Subcutaneous adipose tissue (tissue), 4 donors: ENCODE results near the gene CDKN1C. TPM values are rescaled to one million over a fixed set of nuclear protein-coding genes. Genes with fewer than 3 reads are reported as not detected.

Source experiments
- CTCF ChIP-seq: fragments of 450-650 bp; IDR thresholded peaks from one replicate; pipeline ENCODE4 v1.5.1; 2016; ENCODE audit warnings: low read depth, mild to moderate bottlenecking, control low read depth, antibody characterized with exemption, moderate library complexity
- total RNA-seq, 4 donors: library from RNA; depleted of rRNA; stranded (reverse); fragments of >200 nt; gene quantifications; one replicate each; pipeline ENCODE4 v1.1.0, GENCODE V29; 2016

CDKN1C gene
- total RNA-seq, 4 donors from 2014 or later = 73.3 to 347 (median 166) TPM

DNA sequence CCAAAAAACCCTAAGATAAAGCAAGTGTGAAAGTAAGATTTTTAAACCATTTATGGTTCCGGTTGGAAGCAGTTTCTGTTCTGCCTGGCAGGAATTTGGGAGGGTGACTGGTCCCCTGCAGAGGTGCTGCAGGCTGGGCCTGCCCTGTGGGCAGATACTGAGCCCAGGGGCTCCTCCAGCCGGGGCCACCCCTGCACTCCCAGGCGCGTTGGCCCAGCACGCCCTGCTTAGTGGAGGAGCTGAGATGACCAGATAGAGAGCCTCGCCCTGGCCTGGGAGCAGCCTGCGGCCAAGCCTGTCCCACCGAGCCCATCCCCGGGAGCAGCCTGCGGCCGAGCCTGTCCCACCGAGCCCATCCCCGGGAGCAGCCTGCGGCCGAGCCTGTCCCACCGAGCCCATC is 35.7 kb upstream of the CDKN1C start:
- TF ChIP-seq CTCF = no peak

GRCh38 chr11:2920343-2920742 is 34.8 kb upstream of the CDKN1C start:
- TF ChIP-seq CTCF = no peak

- no peak for TF ChIP-seq CTCF
Observed at GRCh38 chr11:2919837-2920236, 34.3 kb upstream of the CDKN1C start.

GRCh38 chr11:2919188-2919587 is 33.6 kb upstream of the CDKN1C start:
- TF ChIP-seq CTCF = no peak

DNA sequence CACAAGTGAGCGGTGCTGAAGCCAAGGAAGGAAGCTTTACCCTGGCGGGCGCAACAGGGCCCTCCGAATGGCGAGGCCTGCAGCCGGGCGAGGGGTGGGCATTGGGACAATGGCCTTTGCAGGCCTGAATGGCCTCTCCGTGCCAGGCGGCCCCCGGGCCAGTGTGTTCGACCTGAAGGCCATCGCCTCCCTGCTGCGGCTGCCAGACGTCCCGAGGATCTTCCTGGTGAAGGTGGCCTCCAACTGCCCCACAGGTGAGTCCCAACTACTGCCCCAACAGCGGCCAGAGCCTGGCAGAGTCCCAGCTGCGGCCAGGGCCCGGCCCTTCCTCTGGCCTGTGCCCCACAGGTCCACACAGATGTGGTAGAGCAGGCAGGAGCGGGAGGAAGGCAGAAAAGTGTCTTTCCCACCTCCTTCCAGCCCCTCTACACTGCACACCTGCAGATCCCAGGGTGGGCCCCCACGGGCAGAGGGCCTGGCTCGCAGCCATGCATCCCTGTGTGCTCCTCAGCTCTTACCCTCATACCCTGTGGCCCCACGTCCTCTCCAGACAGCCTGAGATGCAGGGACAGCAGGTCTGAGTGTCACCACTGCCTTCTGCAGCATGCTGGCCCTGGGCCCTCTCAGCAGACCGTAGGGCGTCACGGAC is 32.4 kb upstream of the CDKN1C start:
- no peak for TF ChIP-seq CTCF

- no peak for TF ChIP-seq CTCF
Observed at GRCh38 chr11:2916892-2917645, 31.5 kb upstream of the CDKN1C start.

- no peak for TF ChIP-seq CTCF
Observed at GRCh38 chr11:2916114-2916891, 30.7 kb upstream of the CDKN1C start.
